ENCODE measurements around the gene CIRBP.

DNA sequence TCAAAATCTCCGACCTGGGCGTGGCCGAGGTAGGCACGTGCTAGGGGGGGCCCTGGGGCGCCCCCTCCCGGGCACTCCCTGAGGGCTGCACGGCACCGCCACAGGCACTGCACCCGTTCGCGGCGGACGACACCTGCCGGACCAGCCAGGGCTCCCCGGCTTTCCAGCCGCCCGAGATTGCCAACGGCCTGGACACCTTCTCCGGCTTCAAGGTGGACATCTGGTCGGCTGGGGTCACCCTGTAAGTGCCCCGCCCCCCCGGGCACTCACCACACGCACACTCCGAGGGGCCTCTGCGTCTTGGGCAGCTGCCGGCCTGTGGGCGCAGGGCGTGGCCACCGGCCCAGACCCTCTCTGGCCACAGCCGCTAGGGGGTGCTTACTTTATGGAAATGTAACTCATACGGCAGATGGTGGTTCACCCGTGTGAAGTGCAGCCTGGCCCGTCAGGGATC lies 48.6 kb upstream of the CIRBP start:
- TF ChIP-seq POLR2A (IDR thresholded peaks at IDR 0.05), result no peak
- TF ChIP-seq, protein P1, sequence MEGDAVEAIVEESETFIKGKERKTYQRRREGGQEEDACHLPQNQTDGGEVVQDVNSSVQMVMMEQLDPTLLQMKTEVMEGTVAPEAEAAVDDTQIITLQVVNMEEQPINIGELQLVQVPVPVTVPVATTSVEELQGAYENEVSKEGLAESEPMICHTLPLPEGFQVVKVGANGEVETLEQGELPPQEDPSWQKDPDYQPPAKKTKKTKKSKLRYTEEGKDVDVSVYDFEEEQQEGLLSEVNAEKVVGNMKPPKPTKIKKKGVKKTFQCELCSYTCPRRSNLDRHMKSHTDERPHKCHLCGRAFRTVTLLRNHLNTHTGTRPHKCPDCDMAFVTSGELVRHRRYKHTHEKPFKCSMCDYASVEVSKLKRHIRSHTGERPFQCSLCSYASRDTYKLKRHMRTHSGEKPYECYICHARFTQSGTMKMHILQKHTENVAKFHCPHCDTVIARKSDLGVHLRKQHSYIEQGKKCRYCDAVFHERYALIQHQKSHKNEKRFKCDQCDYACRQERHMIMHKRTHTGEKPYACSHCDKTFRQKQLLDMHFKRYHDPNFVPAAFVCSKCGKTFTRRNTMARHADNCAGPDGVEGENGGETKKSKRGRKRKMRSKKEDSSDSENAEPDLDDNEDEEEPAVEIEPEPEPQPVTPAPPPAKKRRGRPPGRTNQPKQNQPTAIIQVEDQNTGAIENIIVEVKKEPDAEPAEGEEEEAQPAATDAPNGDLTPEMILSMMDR (IDR thresholded peaks at IDR 0.05), result no peak
